GM21717 (cell line): ENCODE data around the gene PSMB7.

ENCODE experiments used
- ATAC-seq: cut with Tn5 transposase; IDR thresholded peaks from one replicate; pipeline ENCODE4 v1.9.1; 2021; ENCODE audit warnings: mild to moderate bottlenecking, moderate library complexity; ENCODE audit not compliant: unreplicated experiment

PSMB7 gene

DNA sequence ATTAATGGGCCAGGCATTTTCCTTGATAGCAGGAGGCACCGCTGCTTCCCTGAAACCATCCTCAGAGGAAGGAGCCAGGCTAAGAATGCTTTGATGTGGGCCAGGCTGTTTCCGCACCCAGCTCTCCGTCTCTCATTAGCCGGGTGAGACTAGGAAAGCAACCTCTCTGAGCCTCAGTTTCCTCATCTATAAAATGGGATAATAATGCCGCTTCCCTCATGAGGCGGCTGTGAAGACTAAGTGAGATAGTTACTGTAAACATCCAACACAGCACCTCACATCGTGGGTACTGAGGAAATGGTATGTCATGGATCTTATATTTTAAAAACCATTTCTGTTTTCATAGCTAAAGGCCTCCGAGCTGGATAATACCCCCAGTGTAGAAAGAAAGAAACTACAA, 111.0 kb downstream of the PSMB7 start:
- no peak for ATAC-seq

- no peak for ATAC-seq
Measured at GRCh38 chr9:124303762-124304161, 111.5 kb downstream of the PSMB7 start.
